OCI-LY1 (cell line): ENCODE data around the gene TECTA.

Experiments
- H2AFZ ChIP-seq: fragments of 200-600 bp; sonication (generic), shearing (Covaris generic); 2 replicates; pipeline ENCODE4 v1.6.0; 2014; ENCODE audit warnings: antibody characterized with exemption, mild to moderate bottlenecking, low read length
- H3F3A ChIP-seq: fragments of 200-600 bp; sonication (generic), shearing (Covaris generic); 2 replicates; pipeline ENCODE4 v1.6.0; 2014; ENCODE audit warnings: mild to moderate bottlenecking, antibody characterized with exemption, low read length, moderate library complexity; ENCODE audit not compliant: insufficient read depth
- H3K27ac ChIP-seq: fragments of 200-600 bp; sonication (generic); 2 replicates; pipeline ENCODE4 v1.5.1; 2014; ENCODE audit warnings: low read length, mixed run types, mild to moderate bottlenecking, low read depth; ENCODE audit not compliant: poor library complexity, severe bottlenecking
- H3K27me3 ChIP-seq: fragments of 200-600 bp; sonication (generic); 2 replicates; pipeline ENCODE4 v1.6.0; 2014; ENCODE audit warnings: antibody characterized with exemption, mild to moderate bottlenecking, low read length, moderate library complexity; ENCODE audit not compliant: insufficient read depth
- H3K36me3 ChIP-seq: fragments of 200-600 bp; sonication (generic); 2 replicates; pipeline ENCODE4 v1.6.1; 2014; ENCODE audit warnings: mild to moderate bottlenecking, antibody characterized with exemption, low read length, moderate library complexity, mixed read lengths; ENCODE audit not compliant: insufficient read depth
- H3K4me1 ChIP-seq: fragments of 200-600 bp; sonication (generic); 2 replicates; pipeline ENCODE4 v1.5.1; 2014; ENCODE audit warnings: mild to moderate bottlenecking, low read length, moderate library complexity; ENCODE audit not compliant: insufficient read depth, severe bottlenecking
- H3K4me2 ChIP-seq: fragments of 200-600 bp; sonication (generic), shearing (Covaris generic); 2 replicates; pipeline ENCODE4 v1.6.1; 2014; ENCODE audit warnings: low read length
- H3K4me3 ChIP-seq: fragments of 200-600 bp; sonication (generic); 2 replicates; pipeline ENCODE4 v1.5.1; 2014; ENCODE audit warnings: low read length, low read depth, mild to moderate bottlenecking, mixed read lengths; ENCODE audit not compliant: poor library complexity, severe bottlenecking
- H3K79me2 ChIP-seq: fragments of 200-600 bp; shearing (Covaris generic); 2 replicates; pipeline ENCODE4 v1.6.1; 2016; ENCODE audit warnings: mixed run types, low read length, mixed read lengths; ENCODE audit not compliant: insufficient read depth
- H3K9ac ChIP-seq: fragments of 200-600 bp; sonication (generic), shearing (Covaris generic); 2 replicates; pipeline ENCODE4 v1.6.1; 2014; ENCODE audit warnings: mild to moderate bottlenecking, low read length, mixed read lengths
- H3K9me2 ChIP-seq: fragments of 200-600 bp; sonication (generic), shearing (Covaris generic); 2 replicates; pipeline ENCODE4 v1.6.1; 2014; ENCODE audit warnings: low read depth, mild to moderate bottlenecking, low read length, mixed read lengths
- H3K9me3 ChIP-seq: fragments of 200-600 bp; shearing (Covaris generic); 2 replicates; pipeline ENCODE4 v1.6.1; 2014; ENCODE audit warnings: low read length, mixed read lengths
- H4K20me1 ChIP-seq: fragments of 200-600 bp; sonication (generic), shearing (Covaris generic); 2 replicates; pipeline ENCODE4 v1.6.0; 2016; ENCODE audit warnings: mild to moderate bottlenecking, low read length; ENCODE audit not compliant: insufficient read depth
- CTCF ChIP-seq: fragments of 200-600 bp; sonication (generic), shearing (Covaris generic); IDR thresholded peaks from 2 replicates; pipeline ENCODE4 v1.5.1; 2017; ENCODE audit warnings: mild to moderate bottlenecking, antibody characterized with exemption, low read length, moderate library complexity, mixed read lengths
- EZH2 ChIP-seq: fragments of 200-600 bp; sonication (generic), shearing (Covaris generic); IDR thresholded peaks from 2 replicates; pipeline ENCODE4 v1.8.0; 2017; ENCODE audit warnings: borderline replicate concordance, mixed run types, mild to moderate bottlenecking, antibody characterized with exemption, low read length, moderate library complexity, mixed read lengths

Gene TECTA

GRCh38 chr11:121086866-121087265 is 14.2 kb upstream of the TECTA start:
- no peaks in the 10 kb centered on the region for H3K36me3 ChIP-seq
- no peaks in the 10 kb centered on the region for H3F3A ChIP-seq
- no peaks in the 10 kb centered on the region for H3K9me2 ChIP-seq
- no peaks in the 10 kb centered on the region for H3K9me3 ChIP-seq
- TF ChIP-seq EZH2 (no peak), CTCF (no peak)
- H2AFZ ChIP-seq = no peak overlapping the region
- no peaks in the 10 kb centered on the region for H3K27me3 ChIP-seq
- no peak overlapping the region for H3K4me3 ChIP-seq
- no peaks in the 10 kb centered on the region for H4K20me1 ChIP-seq
- H3K4me2 ChIP-seq = no peak overlapping the region
- H3K79me2 ChIP-seq = no peaks in the 10 kb centered on the region
- no peaks in the 10 kb centered on the region for H3K4me1 ChIP-seq
- no peak overlapping the region for H3K9ac ChIP-seq
- H3K27ac ChIP-seq = no peak overlapping the region

GRCh38 chr11:121089566-121089965 is 11.5 kb upstream of the TECTA start:
- H3F3A ChIP-seq = no peaks in the 10 kb centered on the region
- no peak overlapping the region for H3K27ac ChIP-seq
- H3K4me1 ChIP-seq = no peaks in the 10 kb centered on the region
- no peaks in the 10 kb centered on the region for H4K20me1 ChIP-seq
- H3K36me3 ChIP-seq = no peaks in the 10 kb centered on the region
- no peak overlapping the region for H2AFZ ChIP-seq
- no peak overlapping the region for H3K9ac ChIP-seq
- no peak overlapping the region for H3K4me2 ChIP-seq
- no peaks in the 10 kb centered on the region for H3K27me3 ChIP-seq
- TF ChIP-seq EZH2 = no peak
- no peak for TF ChIP-seq CTCF
- H3K4me3 ChIP-seq = no peak overlapping the region
- H3K79me2 ChIP-seq = no peaks in the 10 kb centered on the region
- no peaks in the 10 kb centered on the region for H3K9me2 ChIP-seq
- no peaks in the 10 kb centered on the region for H3K9me3 ChIP-seq

- Histone ChIP-seq H4K20me1 (no peaks in the 10 kb centered on the region), H3K9me2 (no peaks in the 10 kb centered on the region), H2AFZ (no peak overlapping the region), H3K9ac (no peak overlapping the region), H3K27ac (no peak overlapping the region), H3F3A (no peaks in the 10 kb centered on the region), H3K4me2 (no peak overlapping the region), H3K79me2 (no peaks in the 10 kb centered on the region), H3K9me3 (no peaks in the 10 kb centered on the region), H3K4me1 (no peaks in the 10 kb centered on the region), H3K36me3 (no peaks in the 10 kb centered on the region), H3K27me3 (no peaks in the 10 kb centered on the region), H3K4me3 (no peak overlapping the region)
- TF ChIP-seq EZH2 (no peak), CTCF (no peak)
Measured at GRCh38 chr11:121090145-121090721, 10.8 kb upstream of the TECTA start.
